Measurements from ENCODE around the gene FYN.

The FYN gene

DNA sequence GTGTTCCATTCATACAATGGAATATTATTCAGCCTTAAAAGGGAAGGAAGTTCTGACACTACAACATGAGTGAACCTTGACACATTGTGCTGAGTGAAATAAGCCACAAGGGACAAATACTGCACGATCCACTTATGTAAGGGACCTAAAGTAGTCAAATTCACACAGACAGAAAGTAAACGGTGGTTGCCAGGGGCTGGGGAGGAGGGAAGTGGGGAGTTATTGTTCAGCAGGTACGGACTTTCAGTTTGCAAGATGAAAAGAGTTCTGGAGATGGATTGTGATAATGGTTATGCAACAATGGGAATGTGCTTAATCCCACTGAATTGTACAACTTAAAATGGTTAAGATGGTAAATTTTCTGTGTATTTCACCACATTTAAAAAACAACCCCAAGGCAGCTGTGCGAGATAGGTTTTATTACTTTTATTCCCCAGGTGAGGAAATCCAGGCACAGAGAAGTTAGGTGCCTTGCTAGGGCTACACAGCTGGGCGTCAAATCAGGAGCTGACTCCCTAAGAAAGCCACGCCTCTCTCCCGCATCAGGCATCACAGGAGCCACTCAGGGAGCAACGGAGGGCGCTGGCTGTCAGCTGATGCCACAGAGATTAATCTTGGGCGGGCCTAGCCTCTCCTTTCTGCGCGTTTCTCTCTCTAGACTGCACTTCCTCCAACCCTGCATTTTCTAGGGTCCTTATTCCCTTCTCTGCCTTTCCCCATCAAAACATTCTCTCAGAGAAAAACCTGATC, 258.2 kb downstream of the FYN start:
- no peak for DNase-seq

GRCh38 chr6:111612379-111612778, 260.9 kb downstream of the FYN start:
- DNase-seq = no peak

- DNase-seq = no peak
Measured at GRCh38 chr6:111610548-111611172, 262.6 kb downstream of the FYN start.

All from MV-4-11 (cell line).